ENCODE data around the gene CATSPER4. TPM values are rescaled to one million over a fixed set of nuclear protein-coding genes. Genes with fewer than 3 reads are reported as not detected.

CATSPER4 gene
- total RNA-seq, 1 donor from 2014 or later: not detected

DNA sequence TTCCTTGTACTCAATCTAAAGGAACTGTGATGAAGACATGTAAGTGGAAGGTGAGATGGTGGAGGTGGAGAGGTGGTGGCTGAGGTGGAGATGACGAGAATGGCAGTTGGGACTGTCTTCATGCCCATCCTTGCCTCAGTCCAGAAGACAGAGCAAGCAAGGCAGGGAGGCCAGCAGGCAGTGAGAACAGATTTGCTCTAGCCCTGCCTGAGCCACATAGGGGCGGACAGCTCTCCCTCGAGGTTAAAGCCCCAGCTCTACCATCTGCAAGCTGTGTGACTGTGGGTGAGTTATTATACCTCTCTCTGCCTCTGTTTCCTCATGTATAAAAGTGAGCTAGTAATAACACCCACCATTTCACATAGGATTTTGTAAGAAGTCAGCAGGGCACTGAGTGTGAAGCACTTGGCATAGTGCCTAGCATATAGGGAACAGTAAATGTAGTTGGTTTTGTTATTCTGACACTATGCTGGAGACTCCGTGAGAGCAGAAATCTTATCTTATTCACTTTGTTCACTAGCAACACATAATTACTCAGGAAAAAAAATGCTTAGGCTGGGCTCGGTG lies 36.4 kb upstream of the CATSPER4 start:
- no peak overlapping the region for H3K4me3 ChIP-seq
- H3K4me1 ChIP-seq: no peaks in the 10 kb centered on the region
- ATAC-seq (peak; percentile 20), DNase-seq (no peak)
- H3K27me3 ChIP-seq: peaks cover 11% of the 10 kb centered on the region
- H3K36me3 ChIP-seq: no peaks in the 10 kb centered on the region
- no peak overlapping the region for H3K27ac ChIP-seq
- no peaks in the 10 kb centered on the region for H3K9me3 ChIP-seq
- no peak for TF ChIP-seq CTCF (IDR thresholded peaks at IDR 0.05)
- intact Hi-C loops (cut with DNase I): no loop called here

GRCh38 chr1:26154750-26155149 lies 35.7 kb upstream of the CATSPER4 start:
- Histone ChIP-seq H3K27ac (no peak overlapping the region), H3K4me3 (no peak overlapping the region), H3K27me3 (peaks cover 11% of the 10 kb centered on the region), H3K4me1 (no peaks in the 10 kb centered on the region), H3K9me3 (no peaks in the 10 kb centered on the region), H3K36me3 (no peaks in the 10 kb centered on the region)
- DNase-seq (no peak), ATAC-seq (peak; percentile 29)
- intact Hi-C loops (cut with DNase I): no loop called here
- no peak for TF ChIP-seq CTCF (IDR thresholded peaks at IDR 0.05)

DNA sequence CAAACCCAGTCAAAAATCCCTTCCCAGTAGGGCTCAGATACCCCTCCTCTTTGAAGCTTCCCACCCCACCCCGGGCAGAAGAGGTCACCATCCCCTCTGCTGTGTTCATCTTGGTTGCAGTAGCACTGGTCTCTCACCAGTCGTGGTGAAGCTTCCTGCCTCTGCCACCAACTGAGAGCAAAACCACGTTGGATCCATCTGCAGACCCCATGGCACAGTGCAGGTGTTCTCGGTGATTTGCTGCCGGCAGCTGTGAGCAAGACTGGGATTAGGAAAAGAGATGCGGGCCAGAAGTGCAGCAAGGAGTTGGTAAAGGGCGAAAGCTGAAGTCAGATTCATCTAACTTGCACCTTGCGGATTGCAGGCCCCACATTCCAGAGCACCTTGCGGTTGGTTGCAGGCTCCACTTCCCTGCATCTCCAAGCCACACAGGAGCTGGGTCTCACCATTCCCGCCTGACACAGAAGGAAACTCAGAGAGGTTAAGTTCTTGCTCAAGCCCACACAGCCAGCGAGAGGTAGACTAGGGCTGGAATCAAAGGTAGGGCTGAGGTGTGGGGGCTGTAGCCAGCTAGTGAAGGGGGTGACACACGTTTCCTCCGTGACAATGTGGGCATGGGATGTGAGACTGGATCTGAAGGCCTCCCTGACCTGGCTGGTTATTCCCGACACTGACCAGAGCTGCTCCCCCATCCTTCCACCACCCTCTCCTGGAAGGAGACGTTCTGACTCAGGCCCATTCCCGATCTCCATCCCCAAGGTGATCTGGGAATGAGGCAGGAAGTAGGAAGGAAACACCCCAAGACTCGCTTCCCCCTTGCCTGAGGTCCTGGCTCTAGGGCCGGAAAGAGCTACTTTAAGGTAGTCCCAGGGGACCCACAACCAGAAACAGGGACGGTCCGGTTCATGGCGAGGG lies 34.8 kb upstream of the CATSPER4 start:
- Histone ChIP-seq H3K27ac (peak overlapping the region; percentile 36), H3K4me3 (peak overlapping the region; percentile 12), H3K36me3 (no peaks in the 10 kb centered on the region), H3K27me3 (peaks cover 12% of the 10 kb centered on the region), H3K4me1 (no peaks in the 10 kb centered on the region), H3K9me3 (no peaks in the 10 kb centered on the region)
- DNase-seq (no peak), ATAC-seq (no peak)
- TF ChIP-seq CTCF (IDR thresholded peaks at IDR 0.05): no peak
- intact Hi-C loops (cut with DNase I): no loop called here

GRCh38 chr1:26156285-26157038 lies 33.9 kb upstream of the CATSPER4 start:
- no peak for TF ChIP-seq CTCF (IDR thresholded peaks at IDR 0.05)
- DNase-seq (no peak), ATAC-seq (peak; percentile 8)
- peaks cover 17% of the 10 kb centered on the region for H3K27me3 ChIP-seq
- peaks cover 7% of the 10 kb centered on the region for H3K4me1 ChIP-seq
- peak overlapping the region; percentile 36 for H3K27ac ChIP-seq
- intact Hi-C loops (cut with DNase I): no loop called here
- no peaks in the 10 kb centered on the region for H3K9me3 ChIP-seq
- H3K36me3 ChIP-seq: no peaks in the 10 kb centered on the region
- H3K4me3 ChIP-seq: peak overlapping the region; percentile 12

GRCh38 chr1:26158271-26158907 lies 32.0 kb upstream of the CATSPER4 start:
- intact Hi-C loops (cut with DNase I): no loop called here
- peaks cover 17% of the 10 kb centered on the region for H3K27me3 ChIP-seq
- H3K4me1 ChIP-seq: peaks cover 15% of the 10 kb centered on the region
- H3K4me3 ChIP-seq: no peak overlapping the region
- H3K9me3 ChIP-seq: no peaks in the 10 kb centered on the region
- no peaks in the 10 kb centered on the region for H3K36me3 ChIP-seq
- no peak for TF ChIP-seq CTCF (IDR thresholded peaks at IDR 0.05)
- ATAC-seq: no peak
- H3K27ac ChIP-seq: no peak overlapping the region
- DNase-seq: no peak

Measured in upper lobe of right lung (tissue), 1 donor.